ENCODE results near the gene UPK3B. TPM values are rescaled to one million over a fixed set of nuclear protein-coding genes. Genes with fewer than 3 reads are reported as not detected.

Gene UPK3B
- 0.39 TPM in 1 of 2 replicates, not detected in the other for total RNA-seq

DNA sequence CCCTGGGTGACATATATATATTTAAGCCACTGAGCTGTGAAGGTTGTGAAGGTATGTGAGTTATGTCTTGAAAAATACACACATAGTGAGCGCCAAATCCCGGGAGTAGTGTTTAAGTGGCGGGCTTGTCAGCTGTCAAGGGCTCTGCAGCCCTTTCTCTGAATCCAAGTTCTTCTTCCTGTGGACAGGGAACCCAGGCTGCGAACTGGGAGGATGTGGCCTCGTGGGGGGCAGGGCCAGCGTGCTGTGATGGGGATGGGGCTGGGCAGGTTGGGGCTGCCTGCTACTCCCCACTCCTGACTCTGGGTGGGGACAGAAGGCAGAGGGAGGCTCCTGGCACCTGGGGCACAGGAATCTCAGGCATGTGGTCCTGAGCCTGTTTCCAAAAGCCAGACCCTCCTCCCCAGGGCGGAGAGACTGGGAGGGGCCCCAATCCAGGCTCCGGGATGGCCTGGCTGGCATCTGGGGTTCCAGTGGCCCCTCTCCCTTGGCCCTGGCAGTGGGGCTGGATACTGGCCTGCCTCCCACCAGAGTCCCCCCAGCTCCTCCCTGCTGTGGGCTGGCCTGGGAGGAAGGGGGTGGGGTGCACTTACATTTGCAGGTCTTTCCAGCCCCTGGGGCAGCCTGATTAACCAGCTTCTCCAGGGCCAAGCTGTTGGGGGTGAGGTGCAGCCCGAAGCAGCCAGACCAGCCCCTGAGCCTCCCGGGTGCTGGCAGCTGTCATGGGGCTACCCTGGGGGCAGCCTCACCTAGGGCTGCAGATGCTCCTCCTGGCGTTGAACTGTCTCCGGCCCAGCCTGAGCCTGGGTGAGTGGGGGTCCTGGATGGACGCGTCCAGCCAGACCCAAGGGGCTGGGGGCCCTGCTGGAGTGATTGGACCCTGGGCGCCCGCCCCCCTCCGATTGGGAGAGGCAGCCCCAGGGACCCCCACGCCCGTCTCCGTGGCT lies at the start of gene UPK3B:
UPK3B (plus strand) TSS at position 622 of the 947 bp plus-strand sequence; CDS start at position 723, 101 bp downstream.

DNA sequence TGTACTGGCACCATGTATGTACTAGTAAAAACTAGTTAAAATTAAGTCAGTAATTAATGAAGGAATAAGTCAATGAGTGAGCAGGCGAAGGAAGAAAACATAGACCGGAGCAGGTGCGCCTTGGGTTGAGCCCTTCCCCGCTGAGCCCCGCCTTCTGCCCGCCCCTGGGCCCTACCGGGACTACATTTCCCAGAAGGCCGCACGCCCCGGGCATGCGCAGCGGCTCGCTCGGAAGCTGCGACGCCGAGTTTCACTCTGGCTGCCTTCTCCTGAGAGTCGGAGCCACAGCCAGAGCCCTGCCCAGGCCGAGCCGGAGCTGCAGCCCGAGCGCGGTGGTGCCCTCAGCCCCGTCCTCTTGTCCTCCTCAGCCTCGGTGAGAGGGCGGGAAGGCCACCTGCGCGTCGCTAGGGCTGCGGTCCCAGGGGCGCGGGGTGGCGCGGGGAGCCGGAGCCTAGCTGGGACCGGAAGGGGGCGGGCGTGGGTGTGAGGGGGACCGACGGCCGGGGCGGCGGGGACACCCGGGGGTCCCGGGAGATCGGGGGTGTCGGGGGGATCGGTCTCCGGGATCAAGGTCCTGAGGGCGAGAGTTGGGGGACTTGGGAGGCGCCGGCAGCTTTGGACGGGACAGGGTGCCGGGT lies 48.8 kb upstream of the UPK3B start, which contains the start of gene DTX2:
DTX2 (plus strand) TSS at position 246 of the 638 bp plus-strand sequence. CDS start 18,801 bp downstream, outside the sequence.

DNA sequence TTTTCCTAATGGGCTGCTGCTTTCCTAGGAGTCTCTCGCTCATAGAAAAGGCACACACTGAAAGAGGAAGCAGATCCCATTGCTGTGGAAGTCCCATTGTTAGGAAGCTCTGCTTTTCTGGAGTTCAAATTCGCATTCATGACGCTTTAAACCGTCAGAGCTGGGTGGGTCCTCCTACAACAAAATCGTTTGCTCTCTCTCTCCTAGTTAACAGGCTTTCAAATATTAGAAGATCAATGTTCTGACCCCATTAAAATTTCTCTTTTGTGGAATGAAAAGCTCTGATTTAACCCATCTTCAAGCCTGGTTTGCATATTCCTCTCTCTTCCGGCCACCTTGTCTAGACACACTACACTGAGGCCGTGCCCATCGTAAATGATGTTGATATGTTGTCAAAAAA lies 32.8 kb downstream of the UPK3B start, which contains the start of gene SPDYE16:
SPDYE16 (minus strand) TSS at position 101 of the 400 bp plus-strand sequence. CDS start 1,838 bp downstream, outside the sequence.

Small RNA genes within 50 kb of the gene (small RNA-seq; reads per million reads assigned to genes)
- gene RF00019: not detected

Other genes with a start within 250 kb of the UPK3B start
- gene HSPB1, start 207.9 kb upstream of the UPK3B start, total RNA-seq: 51.2 and 75.3 TPM in 2 replicates
- 78.6 and 108 TPM in 2 replicates for gene YWHAG, start 151.6 kb upstream of the UPK3B start, total RNA-seq
- 0.39 and 1.1 TPM in 2 replicates for gene SSC4D, start 100.9 kb upstream of the UPK3B start, total RNA-seq
- 1.4 and 1.8 TPM in 2 replicates for gene ZP3, start 85.6 kb upstream of the UPK3B start, total RNA-seq
- 9.6 and 11.1 TPM in 2 replicates for gene DTX2, start 48.8 kb upstream of the UPK3B start, total RNA-seq
- under 0.01 TPM in 1 of 2 replicates, not detected in the other for gene SPDYE16, start 32.7 kb downstream of the UPK3B start, total RNA-seq
- 6.1 and 7.0 TPM in 2 replicates for gene POMZP3, start 116.7 kb downstream of the UPK3B start, total RNA-seq

All from subcutaneous preadipocyte (primary cell).